HuH-7.5 (cell line): ENCODE measurements around the gene STAT5A.
"Not testable (repeated sequence)": the region's sequence is repeated elsewhere in the genome, so short reads cannot be mapped to it uniquely, and the experiment has no call there.

Experiments used
- DNase-seq: peaks from one replicate; pipeline ENCODE4 v3.0.0; 2011; ENCODE audit warnings: low spot score

The STAT5A gene

GRCh38 chr17:42287977-42288802 is at the start of gene STAT5A:
STAT5A (plus strand) TSS chr17:42288498; CDS start chr17:42289412, 914 bp downstream.
- peak; percentile 83 for DNase-seq

DNA sequence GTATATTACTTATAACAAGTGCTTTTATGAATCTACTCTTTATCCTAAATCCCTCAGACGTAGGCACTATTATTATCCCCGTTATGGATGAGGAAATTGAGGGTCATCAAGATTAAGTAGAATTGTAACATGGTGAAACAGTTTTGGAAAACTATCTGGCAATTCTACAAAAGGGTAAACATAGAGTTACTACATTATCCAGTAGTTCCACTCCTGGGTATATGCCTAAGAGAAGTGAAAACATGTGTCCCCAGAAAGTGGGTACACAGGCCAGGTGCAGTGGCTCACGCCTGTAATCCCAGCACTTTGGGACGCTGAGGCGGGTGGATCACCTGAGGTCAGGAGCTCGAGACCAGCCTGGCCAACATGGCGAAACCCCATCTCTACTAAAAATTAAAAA is 48.7 kb upstream of the STAT5A start:
- not testable (repeated sequence) for DNase-seq

GRCh38 chr17:42240201-42240600 is 48.1 kb upstream of the STAT5A start:
- DNase-seq = no peak

- not testable (repeated sequence) for DNase-seq
These were observed 47.4 kb upstream of the STAT5A start for GRCh38 chr17:42240863-42241262.

GRCh38 chr17:42241871-42242270 is 46.4 kb upstream of the STAT5A start:
- DNase-seq = no peak

- no peak for DNase-seq
These were observed 44.8 kb upstream of the STAT5A start for GRCh38 chr17:42243493-42243982.

DNA sequence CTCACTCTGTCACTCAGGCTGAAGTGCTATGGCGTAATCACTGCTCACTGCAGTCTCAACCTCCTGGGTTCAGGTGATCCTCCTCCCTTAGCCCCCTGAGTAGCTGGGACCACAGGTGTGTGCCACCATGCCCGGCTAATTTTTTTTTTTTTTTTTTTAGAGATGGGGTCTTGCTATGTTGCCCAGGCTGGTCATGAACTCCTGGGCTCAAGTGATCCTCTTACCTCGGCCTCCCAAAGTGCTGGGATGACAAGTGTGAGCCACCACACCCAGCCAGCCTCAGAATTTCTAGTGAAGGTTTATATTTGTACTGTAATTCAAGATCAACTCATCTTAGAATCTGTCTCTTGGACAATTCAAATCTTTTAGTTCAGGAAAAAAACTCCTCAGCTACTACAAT is 44.2 kb upstream of the STAT5A start:
- DNase-seq = not testable (repeated sequence)

GRCh38 chr17:42245183-42245582 is 43.1 kb upstream of the STAT5A start:
- not testable (repeated sequence) for DNase-seq

- no peak for DNase-seq
These were observed 41.8 kb upstream of the STAT5A start for GRCh38 chr17:42246515-42246914.

GRCh38 chr17:42247734-42248133 is 40.6 kb upstream of the STAT5A start:
- DNase-seq = no peak

GRCh38 chr17:42248351-42249179 is 39.7 kb upstream of the STAT5A start:
- DNase-seq = peak; percentile 22

GRCh38 chr17:42249681-42250446 is 38.4 kb upstream of the STAT5A start:
- DNase-seq = no peak

- no peak for DNase-seq
These were observed 37.2 kb upstream of the STAT5A start for GRCh38 chr17:42251115-42251514.

DNA sequence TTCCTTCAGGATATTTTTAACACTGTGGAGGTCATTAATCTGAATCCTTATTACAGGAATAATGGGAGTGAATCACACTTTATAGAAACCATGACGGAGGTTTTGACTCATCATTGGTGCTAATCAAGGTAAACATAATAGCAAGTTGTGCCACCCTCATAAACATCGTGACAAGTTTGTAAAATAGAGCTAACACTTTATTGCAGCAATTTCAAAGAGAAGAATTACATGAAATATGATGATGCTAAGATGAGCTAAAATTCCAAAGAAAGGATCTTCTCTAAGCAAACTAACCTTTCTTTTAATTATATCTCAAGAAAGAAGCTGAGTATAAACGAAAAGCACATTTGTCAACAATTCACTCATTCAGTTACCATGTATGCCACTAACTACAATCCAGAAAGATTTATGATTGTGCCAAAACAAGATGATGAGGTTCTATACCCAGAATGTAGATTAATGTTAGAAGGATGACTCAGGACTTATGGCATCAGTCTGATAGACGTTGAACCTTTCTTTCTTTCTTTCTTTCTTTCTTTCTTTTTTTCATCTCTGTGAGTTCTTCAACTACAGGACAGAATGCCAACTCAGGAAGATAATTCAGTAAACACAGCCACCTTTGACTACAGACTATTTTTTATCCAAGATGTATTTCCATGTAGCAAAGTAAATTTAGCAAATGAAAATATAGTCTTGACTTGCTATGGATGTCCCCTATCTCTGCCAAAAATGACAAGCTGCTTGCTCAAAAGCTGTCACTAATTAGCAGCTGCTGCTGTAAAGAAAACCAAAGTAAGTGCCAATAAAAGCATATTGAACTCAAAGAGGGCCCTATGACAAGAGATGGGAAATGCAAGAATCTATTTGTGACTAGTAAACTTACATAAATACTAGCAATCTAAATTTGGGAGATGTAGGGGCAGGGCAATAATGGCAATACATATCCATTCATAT is 35.4 kb upstream of the STAT5A start:
- DNase-seq = no peak

DNA sequence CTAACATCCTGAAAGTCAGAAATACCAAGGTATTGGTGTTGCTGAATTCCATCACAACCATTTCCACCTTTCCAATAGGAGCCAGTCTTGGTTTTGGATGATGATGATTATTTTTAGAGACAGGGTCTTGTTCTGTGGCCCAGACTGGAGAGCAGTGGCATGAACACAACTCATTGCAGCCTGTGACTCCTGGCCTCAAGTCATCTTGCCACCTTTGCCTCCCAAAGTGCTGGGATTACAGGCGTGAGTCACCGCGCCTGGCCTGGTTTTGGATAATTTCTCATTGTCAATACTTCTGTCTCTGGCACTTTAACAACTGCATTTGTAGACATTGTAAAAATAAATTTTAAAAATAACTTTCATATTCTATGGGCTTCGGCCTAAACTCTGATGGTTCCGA is 34.7 kb upstream of the STAT5A start:
- DNase-seq = no peak

DNA sequence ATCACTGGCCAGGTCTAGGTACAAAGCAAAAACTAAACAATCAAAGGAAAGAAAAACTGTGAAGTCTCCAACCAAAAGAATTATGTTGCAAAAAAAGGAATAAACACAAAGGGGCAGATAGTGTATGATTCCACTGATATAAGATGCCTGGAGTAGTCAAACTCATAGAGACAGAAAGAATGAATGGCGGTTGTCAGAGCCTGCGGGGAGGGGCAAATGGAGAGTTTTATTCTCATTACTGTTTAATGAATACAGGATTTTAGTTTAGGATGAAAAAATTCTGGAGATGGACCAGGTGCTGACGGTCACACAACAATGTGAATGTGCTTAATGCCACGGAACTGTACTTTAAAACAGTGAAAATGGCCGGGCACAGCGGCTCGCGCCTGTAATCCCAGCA is 32.9 kb upstream of the STAT5A start:
- no peak for DNase-seq

- no peak for DNase-seq
These were observed 28.0 kb upstream of the STAT5A start for GRCh38 chr17:42260318-42260717.

DNA sequence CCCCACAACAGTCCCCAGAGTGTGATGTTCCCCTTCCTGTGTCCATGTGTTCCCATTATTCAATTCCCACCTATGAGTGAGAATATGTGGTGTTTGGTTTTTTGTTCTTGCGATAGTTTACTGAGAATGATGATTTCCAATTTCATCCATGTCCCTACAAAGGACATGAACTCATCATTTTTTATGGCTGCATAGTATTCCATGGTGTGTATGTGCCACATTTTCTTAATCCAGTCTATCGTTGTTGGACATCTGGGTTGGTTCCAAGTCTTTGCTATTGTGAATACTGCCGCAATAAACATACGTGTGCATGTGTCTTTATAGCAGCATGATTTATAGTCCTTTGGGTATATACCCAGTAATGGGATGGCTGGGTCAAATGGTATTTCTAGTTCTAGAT is 23.9 kb upstream of the STAT5A start:
- DNase-seq = not testable (repeated sequence)

DNA sequence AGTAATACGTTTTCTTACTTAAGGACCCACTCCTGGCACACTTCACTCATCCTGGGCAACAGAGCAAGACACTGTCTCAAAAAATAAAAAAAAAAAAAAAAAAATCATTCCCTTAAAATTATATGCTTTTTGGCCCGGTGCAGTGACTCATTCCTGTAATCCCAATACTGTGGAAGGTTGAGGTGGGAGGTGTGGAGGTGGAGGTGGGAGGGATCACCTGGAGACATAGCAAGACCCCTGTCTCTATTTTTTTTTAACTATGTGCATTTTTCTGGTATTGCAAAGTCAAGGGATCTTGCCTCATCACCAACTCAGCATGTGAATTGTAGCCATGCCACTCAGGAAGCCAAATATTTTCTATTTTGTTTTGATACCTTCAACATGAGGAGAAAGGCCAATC is 21.8 kb upstream of the STAT5A start:
- no peak for DNase-seq

GRCh38 chr17:42266918-42267766 is 21.2 kb upstream of the STAT5A start:
- no peak for DNase-seq
